ENCODE data around the gene PRKG1. TPM values are rescaled to one million over a fixed set of nuclear protein-coding genes. Genes with fewer than 3 reads are reported as not detected.

The PRKG1 gene
- polyA plus RNA-seq, 4 donors, result 0.45 to 7.4 (median 1.3) TPM

- no peak for DNase-seq
- H3K4me1 ChIP-seq (ENCODE audit: control insufficient read depth in 3 of 3, insufficient read depth in 2 of 3, low read depth in 1 of 3, low read length in 2 of 3), result no peaks in the 10 kb centered on the region
- H3K9me3 ChIP-seq (ENCODE audit: control insufficient read depth in 2 of 2, insufficient read depth in 1 of 2, low read depth in 1 of 2, low read length in 1 of 2), result no peaks in the 10 kb centered on the region
- H3K36me3 ChIP-seq (ENCODE audit: control insufficient read depth in 3 of 3, insufficient read depth in 2 of 3, low read depth in 1 of 3, low read length in 3 of 3), result no peaks in the 10 kb centered on the region
- no peak overlapping the region for H3K27ac ChIP-seq (ENCODE audit: low read depth in 1 of 3, low read length in 2 of 3)
- 88 to 94% (median 89%) methylated on average over 1 of the region's 1 CpG for WGBS, 3 donors
- H3K27me3 ChIP-seq (ENCODE audit: control insufficient read depth in 3 of 3, insufficient read depth in 3 of 3, low read length in 3 of 3), result no peaks in the 10 kb centered on the region
- H3K4me3 ChIP-seq (ENCODE audit: low read depth in 1 of 3, low read length in 3 of 3), result no peak overlapping the region
- no peak for FAIRE-seq
Measured at GRCh38 chr10:51786684-51787035, 712.4 kb downstream of the PRKG1 start.

DNA sequence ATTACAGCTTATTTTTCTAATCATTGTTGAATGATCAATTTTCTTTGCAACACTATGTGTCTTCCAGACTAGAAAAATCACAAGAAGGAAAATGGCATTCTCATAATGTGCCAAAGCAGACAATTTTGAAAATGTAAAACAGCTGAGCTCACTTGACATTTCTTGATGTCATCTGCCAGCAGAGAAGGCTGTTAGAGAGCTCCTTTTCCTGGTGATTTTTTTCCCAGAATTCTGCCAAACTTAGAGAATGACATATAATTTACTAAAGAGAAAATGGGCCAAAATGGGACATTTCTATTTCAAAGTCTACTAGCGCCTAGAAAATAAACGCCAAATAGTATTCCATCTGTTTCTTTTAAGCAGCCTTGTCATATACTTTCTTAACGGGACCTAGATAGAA lies 714.0 kb downstream of the PRKG1 start:
- H3K4me1 ChIP-seq (ENCODE audit: control insufficient read depth in 3 of 3, insufficient read depth in 2 of 3, low read depth in 1 of 3, low read length in 2 of 3), result no peaks in the 10 kb centered on the region
- H3K27me3 ChIP-seq (ENCODE audit: control insufficient read depth in 3 of 3, insufficient read depth in 3 of 3, low read length in 3 of 3), result no peaks in the 10 kb centered on the region
- no peak for FAIRE-seq
- no peaks in the 10 kb centered on the region for H3K9me3 ChIP-seq (ENCODE audit: control insufficient read depth in 2 of 2, insufficient read depth in 1 of 2, low read depth in 1 of 2, low read length in 1 of 2)
- DNase-seq, result no peak
- H3K36me3 ChIP-seq (ENCODE audit: control insufficient read depth in 3 of 3, insufficient read depth in 2 of 3, low read depth in 1 of 3, low read length in 3 of 3), result no peaks in the 10 kb centered on the region
- H3K4me3 ChIP-seq (ENCODE audit: low read depth in 1 of 3, low read length in 3 of 3), result no peak overlapping the region
- 71 to 88% (median 83%) methylated on average over 3 of the region's 3 CpGs for WGBS, 3 donors
- H3K27ac ChIP-seq (ENCODE audit: low read depth in 1 of 3, low read length in 2 of 3), result no peak overlapping the region

- Histone ChIP-seq H3K9me3 (ENCODE audit: control insufficient read depth in 2 of 2, insufficient read depth in 1 of 2, low read depth in 1 of 2, low read length in 1 of 2) (peaks cover 0 to 6% of the 10 kb centered on the region in 2 donors), H3K4me1 (ENCODE audit: control insufficient read depth in 3 of 3, insufficient read depth in 2 of 3, low read depth in 1 of 3, low read length in 2 of 3) (no peaks in the 10 kb centered on the region), H3K27ac (ENCODE audit: low read depth in 1 of 3, low read length in 2 of 3) (no peak overlapping the region), H3K36me3 (ENCODE audit: control insufficient read depth in 3 of 3, insufficient read depth in 2 of 3, low read depth in 1 of 3, low read length in 3 of 3) (no peaks in the 10 kb centered on the region), H3K4me3 (ENCODE audit: low read depth in 1 of 3, low read length in 3 of 3) (no peak overlapping the region), H3K27me3 (ENCODE audit: control insufficient read depth in 3 of 3, insufficient read depth in 3 of 3, low read length in 3 of 3) (no peaks in the 10 kb centered on the region)
- FAIRE-seq (no peak), DNase-seq (no peak)
- 70 to 97% (median 89%) methylated on average over 1 of the region's 1 CpG for WGBS, 3 donors
Measured at GRCh38 chr10:51789118-51789517, 714.8 kb downstream of the PRKG1 start.

- FAIRE-seq (no peak), DNase-seq (no peak)
- H3K4me1 ChIP-seq (ENCODE audit: control insufficient read depth in 3 of 3, insufficient read depth in 2 of 3, low read depth in 1 of 3, low read length in 2 of 3), result no peaks in the 10 kb centered on the region
- no peaks in the 10 kb centered on the region for H3K27me3 ChIP-seq (ENCODE audit: control insufficient read depth in 3 of 3, insufficient read depth in 3 of 3, low read length in 3 of 3)
- H3K27ac ChIP-seq (ENCODE audit: low read depth in 1 of 3, low read length in 2 of 3), result no peak overlapping the region
- no peak overlapping the region for H3K4me3 ChIP-seq (ENCODE audit: low read depth in 1 of 3, low read length in 3 of 3)
- 70 to 80% (median 77%) methylated on average over 4 of the region's 4 CpGs for WGBS, 3 donors
- H3K9me3 ChIP-seq (ENCODE audit: control insufficient read depth in 2 of 2, insufficient read depth in 1 of 2, low read depth in 1 of 2, low read length in 1 of 2), result peaks cover 0 to 6% of the 10 kb centered on the region in 2 donors
- no peaks in the 10 kb centered on the region for H3K36me3 ChIP-seq (ENCODE audit: control insufficient read depth in 3 of 3, insufficient read depth in 2 of 3, low read depth in 1 of 3, low read length in 3 of 3)
Measured at GRCh38 chr10:51789903-51790302, 715.6 kb downstream of the PRKG1 start.

GRCh38 chr10:51792678-51793077 lies 718.4 kb downstream of the PRKG1 start:
- no peaks in the 10 kb centered on the region for H3K27me3 ChIP-seq (ENCODE audit: control insufficient read depth in 3 of 3, insufficient read depth in 3 of 3, low read length in 3 of 3)
- no peak overlapping the region for H3K27ac ChIP-seq (ENCODE audit: low read depth in 1 of 3, low read length in 2 of 3)
- H3K4me1 ChIP-seq (ENCODE audit: control insufficient read depth in 3 of 3, insufficient read depth in 2 of 3, low read depth in 1 of 3, low read length in 2 of 3), result no peaks in the 10 kb centered on the region
- H3K9me3 ChIP-seq (ENCODE audit: control insufficient read depth in 2 of 2, insufficient read depth in 1 of 2, low read depth in 1 of 2, low read length in 1 of 2), result peaks cover 0 to 6% of the 10 kb centered on the region in 2 donors
- DNase-seq (no peak), FAIRE-seq (no peak)
- no peaks in the 10 kb centered on the region for H3K36me3 ChIP-seq (ENCODE audit: control insufficient read depth in 3 of 3, insufficient read depth in 2 of 3, low read depth in 1 of 3, low read length in 3 of 3)
- no peak overlapping the region for H3K4me3 ChIP-seq (ENCODE audit: low read depth in 1 of 3, low read length in 3 of 3)

DNA sequence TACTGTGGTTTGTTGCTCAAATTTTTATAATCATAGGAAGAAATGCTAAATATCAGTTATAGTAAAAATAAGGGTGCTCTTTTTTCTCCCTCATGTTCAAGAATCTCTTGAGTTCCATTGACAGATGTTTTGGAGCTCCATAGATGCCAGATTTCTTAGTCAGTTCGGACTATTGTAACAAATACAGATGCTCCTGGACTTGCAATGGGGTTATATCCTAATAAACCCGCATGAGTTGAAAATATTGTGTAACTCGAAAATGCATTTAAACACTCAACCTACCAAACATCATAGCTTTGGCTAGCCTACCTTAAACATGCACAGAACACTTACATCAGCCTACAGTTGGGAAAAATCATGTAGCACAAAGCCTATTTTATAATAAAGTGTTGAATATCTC lies 725.8 kb downstream of the PRKG1 start:
- Histone ChIP-seq H3K4me1 (ENCODE audit: control insufficient read depth in 3 of 3, insufficient read depth in 2 of 3, low read depth in 1 of 3, low read length in 2 of 3) (no peaks in the 10 kb centered on the region), H3K27ac (ENCODE audit: low read depth in 1 of 3, low read length in 2 of 3) (no peak overlapping the region), H3K36me3 (ENCODE audit: control insufficient read depth in 3 of 3, insufficient read depth in 2 of 3, low read depth in 1 of 3, low read length in 3 of 3) (no peaks in the 10 kb centered on the region), H3K9me3 (ENCODE audit: control insufficient read depth in 2 of 2, insufficient read depth in 1 of 2, low read depth in 1 of 2, low read length in 1 of 2) (no peaks in the 10 kb centered on the region), H3K4me3 (ENCODE audit: low read depth in 1 of 3, low read length in 3 of 3) (no peak overlapping the region), H3K27me3 (ENCODE audit: control insufficient read depth in 3 of 3, insufficient read depth in 3 of 3, low read length in 3 of 3) (no peaks in the 10 kb centered on the region)
- FAIRE-seq, result no peak
- DNase-seq, result no peak
- WGBS, 3 donors, result 77 to 83% (median 82%) methylated on average over 3 of the region's 3 CpGs

DNA sequence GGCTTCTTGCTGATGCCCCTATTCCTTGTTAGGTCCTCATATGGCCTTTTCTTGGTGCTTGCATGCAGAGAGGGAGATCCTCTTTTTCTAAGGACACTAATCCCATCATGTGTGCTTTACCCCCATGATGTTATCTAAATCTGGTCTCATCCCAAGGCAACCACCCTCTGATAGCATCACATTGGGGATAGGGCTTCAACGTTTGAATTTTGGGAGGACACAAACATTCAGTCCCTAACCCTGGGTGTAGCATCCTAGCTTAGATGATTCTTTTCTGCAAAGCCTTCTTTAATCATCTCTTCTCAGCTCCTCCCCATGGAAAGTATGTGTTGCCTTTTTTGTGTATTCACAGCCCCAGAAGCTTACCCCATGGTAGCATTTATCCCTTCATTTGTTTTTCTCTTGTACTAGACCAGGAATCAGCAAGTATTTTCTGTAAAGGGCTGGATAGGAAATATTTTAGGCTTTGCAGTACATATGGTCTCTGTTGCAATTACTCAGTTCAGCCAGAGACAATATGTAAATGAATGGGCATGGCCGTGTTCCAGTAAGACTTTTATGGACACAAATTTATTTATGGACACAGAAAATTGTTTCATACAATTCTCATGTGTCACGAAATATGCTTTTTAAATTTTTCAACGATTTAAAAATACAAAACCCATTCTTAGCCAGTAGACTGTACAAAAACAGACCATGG lies 726.6 kb downstream of the PRKG1 start:
- Histone ChIP-seq H3K36me3 (ENCODE audit: control insufficient read depth in 3 of 3, insufficient read depth in 2 of 3, low read depth in 1 of 3, low read length in 3 of 3) (no peaks in the 10 kb centered on the region), H3K27me3 (ENCODE audit: control insufficient read depth in 3 of 3, insufficient read depth in 3 of 3, low read length in 3 of 3) (no peaks in the 10 kb centered on the region), H3K27ac (ENCODE audit: low read depth in 1 of 3, low read length in 2 of 3) (no peak overlapping the region), H3K4me1 (ENCODE audit: control insufficient read depth in 3 of 3, insufficient read depth in 2 of 3, low read depth in 1 of 3, low read length in 2 of 3) (no peaks in the 10 kb centered on the region), H3K9me3 (ENCODE audit: control insufficient read depth in 2 of 2, insufficient read depth in 1 of 2, low read depth in 1 of 2, low read length in 1 of 2) (no peaks in the 10 kb centered on the region), H3K4me3 (ENCODE audit: low read depth in 1 of 3, low read length in 3 of 3) (no peak overlapping the region)
- 74 to 79% (median 75%) methylated on average over 4 of the region's 4 CpGs for WGBS, 3 donors
- DNase-seq (no peak), FAIRE-seq (no peak)

- H3K4me3 ChIP-seq (ENCODE audit: low read depth in 1 of 3, low read length in 3 of 3), result no peak overlapping the region
- H3K9me3 ChIP-seq (ENCODE audit: control insufficient read depth in 2 of 2, insufficient read depth in 1 of 2, low read depth in 1 of 2, low read length in 1 of 2), result no peaks in the 10 kb centered on the region
- H3K36me3 ChIP-seq (ENCODE audit: control insufficient read depth in 3 of 3, insufficient read depth in 2 of 3, low read depth in 1 of 3, low read length in 3 of 3), result no peaks in the 10 kb centered on the region
- DNase-seq, result no peak
- no peak overlapping the region for H3K27ac ChIP-seq (ENCODE audit: low read depth in 1 of 3, low read length in 2 of 3)
- FAIRE-seq, result no peak
- H3K27me3 ChIP-seq (ENCODE audit: control insufficient read depth in 3 of 3, insufficient read depth in 3 of 3, low read length in 3 of 3), result no peaks in the 10 kb centered on the region
- no peaks in the 10 kb centered on the region for H3K4me1 ChIP-seq (ENCODE audit: control insufficient read depth in 3 of 3, insufficient read depth in 2 of 3, low read depth in 1 of 3, low read length in 2 of 3)
Measured at GRCh38 chr10:51802030-51802429, 727.7 kb downstream of the PRKG1 start.

DNA sequence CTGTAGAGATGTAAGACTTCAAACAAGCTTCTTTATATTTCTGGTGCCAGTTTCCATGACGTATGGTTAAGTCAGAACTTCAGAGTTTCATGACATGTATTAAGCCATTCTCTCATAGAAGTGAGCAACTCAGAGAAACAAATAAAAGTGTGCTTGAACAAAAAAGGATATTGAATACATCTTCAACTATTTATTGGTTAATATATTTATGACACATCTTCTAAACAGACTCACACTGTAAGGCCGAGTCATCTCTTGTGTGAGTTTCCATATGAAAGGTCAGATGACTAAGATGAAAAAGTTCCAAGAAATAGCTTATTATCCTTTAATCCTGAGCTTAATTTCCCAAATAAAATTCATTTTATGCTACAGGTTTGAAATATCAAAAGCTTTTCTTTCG lies 730.6 kb downstream of the PRKG1 start:
- no peak overlapping the region for H3K4me3 ChIP-seq (ENCODE audit: low read depth in 1 of 3, low read length in 3 of 3)
- no peak for FAIRE-seq
- H3K27me3 ChIP-seq (ENCODE audit: control insufficient read depth in 3 of 3, insufficient read depth in 3 of 3, low read length in 3 of 3), result no peaks in the 10 kb centered on the region
- WGBS, 3 donors, result 72 to 86% (median 83%) methylated on average over 3 of the region's 3 CpGs
- no peak for DNase-seq
- no peak overlapping the region for H3K27ac ChIP-seq (ENCODE audit: low read depth in 1 of 3, low read length in 2 of 3)
- no peaks in the 10 kb centered on the region for H3K9me3 ChIP-seq (ENCODE audit: control insufficient read depth in 2 of 2, insufficient read depth in 1 of 2, low read depth in 1 of 2, low read length in 1 of 2)
- no peaks in the 10 kb centered on the region for H3K36me3 ChIP-seq (ENCODE audit: control insufficient read depth in 3 of 3, insufficient read depth in 2 of 3, low read depth in 1 of 3, low read length in 3 of 3)
- H3K4me1 ChIP-seq (ENCODE audit: control insufficient read depth in 3 of 3, insufficient read depth in 2 of 3, low read depth in 1 of 3, low read length in 2 of 3), result no peaks in the 10 kb centered on the region
